Measurements from ENCODE around the gene SLC5A11. TPM values are rescaled to one million over a fixed set of nuclear protein-coding genes. Genes with fewer than 3 reads are reported as not detected.
A peak's percentile ranks its signal among the peaks of the same experiment; 100 is the strongest.

Gene SLC5A11
- total RNA-seq, 1 experiment from 2014 or later, result not detected

DNA sequence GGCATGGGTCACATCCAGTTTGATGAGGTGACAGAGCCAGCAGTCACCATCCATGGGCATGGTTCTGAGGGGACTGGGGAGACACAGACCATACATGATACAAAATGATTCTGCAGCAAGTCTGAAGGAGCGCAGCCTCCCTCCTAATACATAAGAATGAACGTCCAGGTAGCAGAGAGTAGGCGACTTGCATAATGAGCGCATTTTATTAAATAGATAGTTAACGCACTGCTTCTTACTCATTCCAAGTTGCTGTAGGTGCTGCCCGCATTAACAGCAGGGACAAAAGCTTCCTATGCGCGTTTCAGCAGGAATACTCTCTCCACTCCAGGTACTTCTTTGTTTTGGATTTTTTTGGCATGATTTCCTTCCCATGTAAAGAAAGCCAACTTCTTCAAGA, 73.8 kb downstream of the SLC5A11 start:
- TF ChIP-seq EZH2 (IDR thresholded peaks at IDR 0.05; ENCODE audit: borderline replicate concordance, low read depth, low read length, poor library complexity, severe bottlenecking), result no peak
- TF ChIP-seq, protein P1, sequence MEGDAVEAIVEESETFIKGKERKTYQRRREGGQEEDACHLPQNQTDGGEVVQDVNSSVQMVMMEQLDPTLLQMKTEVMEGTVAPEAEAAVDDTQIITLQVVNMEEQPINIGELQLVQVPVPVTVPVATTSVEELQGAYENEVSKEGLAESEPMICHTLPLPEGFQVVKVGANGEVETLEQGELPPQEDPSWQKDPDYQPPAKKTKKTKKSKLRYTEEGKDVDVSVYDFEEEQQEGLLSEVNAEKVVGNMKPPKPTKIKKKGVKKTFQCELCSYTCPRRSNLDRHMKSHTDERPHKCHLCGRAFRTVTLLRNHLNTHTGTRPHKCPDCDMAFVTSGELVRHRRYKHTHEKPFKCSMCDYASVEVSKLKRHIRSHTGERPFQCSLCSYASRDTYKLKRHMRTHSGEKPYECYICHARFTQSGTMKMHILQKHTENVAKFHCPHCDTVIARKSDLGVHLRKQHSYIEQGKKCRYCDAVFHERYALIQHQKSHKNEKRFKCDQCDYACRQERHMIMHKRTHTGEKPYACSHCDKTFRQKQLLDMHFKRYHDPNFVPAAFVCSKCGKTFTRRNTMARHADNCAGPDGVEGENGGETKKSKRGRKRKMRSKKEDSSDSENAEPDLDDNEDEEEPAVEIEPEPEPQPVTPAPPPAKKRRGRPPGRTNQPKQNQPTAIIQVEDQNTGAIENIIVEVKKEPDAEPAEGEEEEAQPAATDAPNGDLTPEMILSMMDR (conservative IDR thresholded peaks at IDR 0.05; ENCODE audit: low read depth, low read length), result no peak
- intact Hi-C loops (cut with micrococcal nuclease; ENCODE audit: unreplicated experiment), result no loop called here
- ChIA-PET POLR2A (ENCODE audit: low non-redundant PET) (no interaction called here), CTCF (no interaction called here)
- Histone ChIP-seq H3K27ac (ENCODE audit: low read depth, low read length, poor library complexity, severe bottlenecking) (no peak overlapping the region), H3K36me3 (ENCODE audit: insufficient read depth, low read length, poor library complexity, severe bottlenecking) (peaks cover 35% of the 10 kb centered on the region), H3K9me3 (ENCODE audit: low read depth, low read length, poor library complexity, severe bottlenecking) (no peaks in the 10 kb centered on the region), H3K27me3 (replicated peaks; ENCODE audit: insufficient read depth, low read depth, low read length, poor library complexity) (no peaks in the 10 kb centered on the region), H3K4me3 (ENCODE audit: low read depth, low read length, poor library complexity, severe bottlenecking) (no peak overlapping the region), H3K4me1 (ENCODE audit: insufficient read depth, low read length, poor library complexity, severe bottlenecking) (no peaks in the 10 kb centered on the region)
- DNase-seq (ENCODE audit: low spot score), result no peak
- TSS peak; percentile 96 for BruUV-seq (replicated peaks)

DNA sequence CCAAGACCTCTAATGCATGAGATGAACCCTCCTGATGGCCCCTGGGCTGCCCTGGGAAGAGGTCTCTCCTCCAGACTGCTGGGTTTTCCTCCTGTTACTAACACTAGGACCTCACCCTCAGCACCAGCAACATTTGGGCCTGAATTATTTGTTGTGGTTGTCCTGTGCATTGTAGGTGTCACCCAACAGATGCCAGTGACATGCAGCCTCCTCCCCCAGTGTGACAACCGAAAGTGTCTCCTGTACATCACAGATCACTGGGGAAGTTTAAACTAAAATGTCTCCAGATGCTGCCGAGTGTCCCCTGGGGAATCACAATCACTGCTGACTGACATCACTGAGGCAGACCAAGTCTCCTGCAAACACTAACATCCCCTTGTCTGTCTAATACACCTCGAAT, 74.8 kb downstream of the SLC5A11 start:
- no peak overlapping the region for H3K4me3 ChIP-seq (ENCODE audit: low read depth, low read length, poor library complexity, severe bottlenecking)
- peaks cover 44% of the 10 kb centered on the region for H3K36me3 ChIP-seq (ENCODE audit: insufficient read depth, low read length, poor library complexity, severe bottlenecking)
- H3K4me1 ChIP-seq (ENCODE audit: insufficient read depth, low read length, poor library complexity, severe bottlenecking), result no peaks in the 10 kb centered on the region
- no peaks in the 10 kb centered on the region for H3K27me3 ChIP-seq (replicated peaks; ENCODE audit: insufficient read depth, low read depth, low read length, poor library complexity)
- H3K9me3 ChIP-seq (ENCODE audit: low read depth, low read length, poor library complexity, severe bottlenecking), result no peaks in the 10 kb centered on the region
- BruUV-seq (replicated peaks), result no TSS peak
- ChIA-PET CTCF (no interaction called here), POLR2A (ENCODE audit: low non-redundant PET) (no interaction called here)
- H3K27ac ChIP-seq (ENCODE audit: low read depth, low read length, poor library complexity, severe bottlenecking), result no peak overlapping the region
- intact Hi-C loops (cut with micrococcal nuclease; ENCODE audit: unreplicated experiment), result no loop called here
- TF ChIP-seq, protein P1 (conservative IDR thresholded peaks at IDR 0.05; ENCODE audit: low read depth, low read length), result no peak
- no peak for TF ChIP-seq EZH2 (IDR thresholded peaks at IDR 0.05; ENCODE audit: borderline replicate concordance, low read depth, low read length, poor library complexity, severe bottlenecking)
- DNase-seq (ENCODE audit: low spot score), result no peak

DNA sequence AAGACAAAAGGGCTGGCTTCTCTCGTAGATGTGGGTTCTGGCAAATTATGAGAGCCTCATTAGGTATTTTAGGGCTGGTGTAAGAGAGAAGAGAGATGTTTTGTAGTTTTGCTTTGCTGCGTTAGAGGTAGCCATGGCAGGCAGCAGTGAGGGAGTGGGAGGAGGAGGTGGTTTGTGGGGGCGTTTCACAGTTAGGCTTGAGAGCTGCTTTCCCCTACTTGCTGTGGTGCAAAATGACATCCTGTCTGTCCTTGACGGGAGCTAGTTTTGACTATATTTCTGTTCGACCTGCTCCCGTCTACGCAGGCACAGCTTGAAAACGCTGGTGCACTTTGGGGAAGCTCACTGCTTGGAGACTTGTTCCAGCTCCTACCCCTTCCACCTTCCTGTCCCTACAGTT, 75.5 kb downstream of the SLC5A11 start:
- ChIA-PET CTCF (no interaction called here), POLR2A (ENCODE audit: low non-redundant PET) (no interaction called here)
- intact Hi-C loops (cut with micrococcal nuclease; ENCODE audit: unreplicated experiment), result no loop called here
- DNase-seq (ENCODE audit: low spot score), result no peak
- Histone ChIP-seq H3K36me3 (ENCODE audit: insufficient read depth, low read length, poor library complexity, severe bottlenecking) (peaks cover 45% of the 10 kb centered on the region), H3K27me3 (replicated peaks; ENCODE audit: insufficient read depth, low read depth, low read length, poor library complexity) (no peaks in the 10 kb centered on the region), H3K27ac (ENCODE audit: low read depth, low read length, poor library complexity, severe bottlenecking) (no peak overlapping the region), H3K9me3 (ENCODE audit: low read depth, low read length, poor library complexity, severe bottlenecking) (no peaks in the 10 kb centered on the region), H3K4me1 (ENCODE audit: insufficient read depth, low read length, poor library complexity, severe bottlenecking) (no peaks in the 10 kb centered on the region), H3K4me3 (ENCODE audit: low read depth, low read length, poor library complexity, severe bottlenecking) (no peak overlapping the region)
- no peak for TF ChIP-seq EZH2 (IDR thresholded peaks at IDR 0.05; ENCODE audit: borderline replicate concordance, low read depth, low read length, poor library complexity, severe bottlenecking)
- TF ChIP-seq, protein P1 (conservative IDR thresholded peaks at IDR 0.05; ENCODE audit: low read depth, low read length), result no peak
- BruUV-seq (replicated peaks), result no TSS peak
